Hepatocyte (in vitro differentiated cells): Measurements from ENCODE around the gene SULT1A4.
"Not testable (repeated sequence)": the region's sequence is repeated elsewhere in the genome, so short reads cannot be mapped to it uniquely, and the experiment has no call there.

Experiments
- EZH2phosphoT487 ChIP-seq: fragments of 200-600 bp; sonication (generic); IDR thresholded peaks from one replicate; pipeline ENCODE4 v1.6.1; 2018; ENCODE audit warnings: antibody characterized with exemption, mild to moderate bottlenecking, low read depth, moderate library complexity; ENCODE audit not compliant: unreplicated experiment, severe bottlenecking
- TF ChIP-seq, protein P1 (sequence below): fragments of 200-600 bp; sonication (generic); IDR thresholded peaks from 2 replicates; pipeline ENCODE4 v1.5.1; 2016; ENCODE audit warnings: antibody characterized with exemption, mild to moderate bottlenecking; ENCODE audit not compliant: poor library complexity

DNA sequence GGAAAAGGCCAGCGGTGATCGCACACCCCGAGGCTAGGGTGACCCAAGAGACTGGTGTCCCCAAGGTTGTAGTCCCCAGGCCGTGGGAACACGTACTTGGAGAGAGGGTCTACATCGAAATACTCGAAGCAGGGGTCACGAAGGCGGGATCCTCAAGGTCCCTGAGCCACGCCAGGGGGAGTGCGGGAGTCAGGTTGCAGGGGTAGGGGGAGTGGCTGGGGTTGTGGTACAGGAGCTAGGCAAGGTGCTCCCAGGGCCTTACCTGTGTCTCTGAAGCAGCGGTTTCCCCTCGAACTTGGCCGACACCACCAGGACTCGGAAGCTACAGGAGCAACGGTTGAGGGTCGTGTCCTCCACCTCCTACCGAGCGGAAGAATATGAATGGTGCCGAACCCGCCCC lies 6.0 kb upstream of the SULT1A4 start:
- TF ChIP-seq, protein P1, sequence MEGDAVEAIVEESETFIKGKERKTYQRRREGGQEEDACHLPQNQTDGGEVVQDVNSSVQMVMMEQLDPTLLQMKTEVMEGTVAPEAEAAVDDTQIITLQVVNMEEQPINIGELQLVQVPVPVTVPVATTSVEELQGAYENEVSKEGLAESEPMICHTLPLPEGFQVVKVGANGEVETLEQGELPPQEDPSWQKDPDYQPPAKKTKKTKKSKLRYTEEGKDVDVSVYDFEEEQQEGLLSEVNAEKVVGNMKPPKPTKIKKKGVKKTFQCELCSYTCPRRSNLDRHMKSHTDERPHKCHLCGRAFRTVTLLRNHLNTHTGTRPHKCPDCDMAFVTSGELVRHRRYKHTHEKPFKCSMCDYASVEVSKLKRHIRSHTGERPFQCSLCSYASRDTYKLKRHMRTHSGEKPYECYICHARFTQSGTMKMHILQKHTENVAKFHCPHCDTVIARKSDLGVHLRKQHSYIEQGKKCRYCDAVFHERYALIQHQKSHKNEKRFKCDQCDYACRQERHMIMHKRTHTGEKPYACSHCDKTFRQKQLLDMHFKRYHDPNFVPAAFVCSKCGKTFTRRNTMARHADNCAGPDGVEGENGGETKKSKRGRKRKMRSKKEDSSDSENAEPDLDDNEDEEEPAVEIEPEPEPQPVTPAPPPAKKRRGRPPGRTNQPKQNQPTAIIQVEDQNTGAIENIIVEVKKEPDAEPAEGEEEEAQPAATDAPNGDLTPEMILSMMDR: not testable (repeated sequence)
- TF ChIP-seq EZH2phosphoT487: not testable (repeated sequence)
